Cardiac fibroblast (primary cell): ENCODE data around the gene MAN1C1.
"Not testable (repeated sequence)": the region's sequence is repeated elsewhere in the genome, so short reads cannot be mapped to it uniquely, and the experiment has no call there.

Experiments used
- DNase-seq, 2 donors: peaks; one replicate each; pipeline versions ENCODE4 v3.0.0 to v3.0.0-alpha.2; 2010; ENCODE audit warnings: low read depth in 2 of 2
- H3K4me3 ChIP-seq, 2 donors: replicated peaks in 1 of 2; 1 replicate in 1 of 2; 2 replicates in 1 of 2; pipeline ENCODE4 v1.5.1; 2011; ENCODE audit warnings: low read depth in 2 of 2, low read length in 2 of 2, mild to moderate bottlenecking in 2 of 2, moderate library complexity in 1 of 2
- CTCF ChIP-seq: IDR thresholded peaks from one replicate; pipeline ENCODE4 v1.5.1; 2011; ENCODE audit warnings: low read depth, mild to moderate bottlenecking, low read length, inconsistent platforms

The MAN1C1 gene

GRCh38 chr1:25731148-25731547, 114.6 kb downstream of the MAN1C1 start:
- TF ChIP-seq CTCF: no peak
- no peak for DNase-seq
- no peak overlapping the region for H3K4me3 ChIP-seq

- no peak for TF ChIP-seq CTCF
- no peak for DNase-seq
- H3K4me3 ChIP-seq: no peak overlapping the region
Observed at GRCh38 chr1:25731626-25732370, 115.2 kb downstream of the MAN1C1 start.

- no peak overlapping the region for H3K4me3 ChIP-seq
- DNase-seq: no peak
- no peak for TF ChIP-seq CTCF
Observed at GRCh38 chr1:25732821-25733220, 116.2 kb downstream of the MAN1C1 start.

- H3K4me3 ChIP-seq: no peak overlapping the region
- no peak for TF ChIP-seq CTCF
- DNase-seq: no peak
Observed at GRCh38 chr1:25733271-25733670, 116.7 kb downstream of the MAN1C1 start.

- H3K4me3 ChIP-seq, DNase-seq: not testable (repeated sequence)
Observed at GRCh38 chr1:25734991-25735390, 118.4 kb downstream of the MAN1C1 start.

GRCh38 chr1:25735956-25736529, 119.5 kb downstream of the MAN1C1 start:
- no peak for TF ChIP-seq CTCF
- no peak overlapping the region for H3K4me3 ChIP-seq
- DNase-seq: no peak

- no peak for TF ChIP-seq CTCF
- H3K4me3 ChIP-seq: no peak overlapping the region
- no peak for DNase-seq
Observed at GRCh38 chr1:25737130-25737529, 120.5 kb downstream of the MAN1C1 start.
